K562 (cell line): ENCODE data around the gene SEMA6B. TPM values are rescaled to one million over a fixed set of nuclear protein-coding genes. Genes with fewer than 3 reads are reported as not detected.

Experiments
- BCOR ChIP-seq: fragments of 450-650 bp; IDR thresholded peaks from 2 replicates; pipeline ENCODE4 v1.6.1; 2016
- HCFC1 ChIP-seq: IDR thresholded peaks from 2 replicates; pipeline ENCODE4 v1.6.1; 2012; ENCODE audit warnings: low read depth, low read length, improper control_type of control experiment
- JUN ChIP-seq, 2 experiments: sonication (generic) in 1 of 2; formaldehyde crosslinking in 1 of 2; IDR thresholded peaks; 2 replicates each; pipeline versions ENCODE4 v1.6.1 to v1.8.0; 2012 to 2022; ENCODE audit warnings: borderline replicate concordance in 2 of 2, mild to moderate bottlenecking in 2 of 2, improper control_type of control experiment in 1 of 2, low read depth in 1 of 2, low read length in 1 of 2, missing genetic modification reagents in 1 of 2
- KDM1A ChIP-seq, 2 experiments: fragments of 450-650 bp; IDR thresholded peaks; 2 replicates each; pipeline ENCODE4 v1.6.1; 2016; ENCODE audit warnings: mild to moderate bottlenecking in 2 of 2
- KLF16 ChIP-seq: IDR thresholded peaks from 2 replicates; pipeline ENCODE4 v1.6.1; 2016; ENCODE audit warnings: antibody characterized with exemption
- MXI1 ChIP-seq: IDR thresholded peaks from 2 replicates; pipeline ENCODE4 v1.6.1; 2011; ENCODE audit warnings: low read depth, mild to moderate bottlenecking, improper control_type of control experiment, low read length
- RFX7 ChIP-seq: fragments of 250-450 bp; sonication (Bioruptor Pico); IDR thresholded peaks from 2 replicates; pipeline ENCODE4 v1.5.1; 2021; ENCODE audit warnings: mild to moderate bottlenecking
- RREB1 ChIP-seq: fragments of 250-450 bp; sonication (Bioruptor Pico); IDR thresholded peaks from 2 replicates; pipeline ENCODE4 v1.4.0; 2020
- SP2 ChIP-seq: IDR thresholded peaks from 2 replicates; pipeline ENCODE4 v1.6.1; 2011; ENCODE audit warnings: mild to moderate bottlenecking, low read depth, low read length, moderate library complexity; ENCODE audit not compliant: poor library complexity, severe bottlenecking; ENCODE audit errors: extremely low read depth
- ZBTB49 ChIP-seq: sonication (generic); formaldehyde crosslinking; IDR thresholded peaks from 2 replicates; pipeline ENCODE4 v1.8.0; 2022; ENCODE audit warnings: missing genetic modification reagents, mild to moderate bottlenecking, borderline replicate concordance
- ZNF280B ChIP-seq: fragments of 250-450 bp; sonication (Bioruptor Pico); IDR thresholded peaks from 2 replicates; pipeline ENCODE4 v1.5.1; 2021; ENCODE audit warnings: mild to moderate bottlenecking
- ZNF384 ChIP-seq: IDR thresholded peaks from 2 replicates; pipeline ENCODE4 v1.6.1; 2012; ENCODE audit warnings: low read depth, low read length, improper control_type of control experiment
- ZNF507 ChIP-seq: conservative IDR thresholded peaks from 2 replicates; pipeline ENCODE4 v1.6.1; 2017; ENCODE audit warnings: missing genetic modification characterization, missing compliant biosample characterization
- polyA plus RNA-seq, 8 experiments: library from polyadenylated mRNA; depleted of rRNA in 4 of 8; stranded (reverse) in 5 of 8; unstranded in 3 of 8; fragments of >200 nt; fragmentation: Nextera tagmentation in 2 of 8; fragmentation: Illumina TruSeq in 1 of 8; extraction: Ambion mirVana in 2 of 8; extraction: Trizol in 1 of 8; gene quantifications; 2 replicates each; pipeline versions ENCODE4 v1.2.1 to v1.2.3, GENCODE V29; 2011 to 2014; ENCODE audit warnings: inconsistent platforms in 1 of 8, missing spikeins in 1 of 8
- total RNA-seq, 7 experiments: library from RNA; depleted of rRNA in 6 of 7; stranded (reverse); fragments of >200 nt in 6 of 7; fragmentation: Illumina TruSeq in 2 of 7; extraction: Trizol in 2 of 7; gene quantifications; 2 replicates each; pipeline versions ENCODE4 v1.2.1 to v1.2.3, GENCODE V29; 2011 to 2021; ENCODE audit warnings: low replicate concordance in 1 of 7

Gene SEMA6B
- total and polyA plus RNA-seq, 9 of the 15 experiments (the other 6 are each of a cell fraction or from before 2014, with no cell fraction given), result 0.65 to 4.6 (median 2.5) TPM; not detected in 2

GRCh38 chr19:4524808-4525562 is 34.5 kb downstream of the SEMA6B start (continued):
- TF ChIP-seq ZBTB49 (CRISPR knock-in tag), result no peak
- TF ChIP-seq SP2, result peak; percentile 34
- TF ChIP-seq KDM1A (IDR thresholded peaks at IDR 0.05), result peak in 1 of 2 experiments; percentile 66; a peak in 2 of 4 replicates
- peak; percentile 64; the same call in 1 of the 2 replicates for TF ChIP-seq KLF16
- TF ChIP-seq RREB1, result no peak
- TF ChIP-seq BCOR, result peak; percentile 48; the same call in 1 of the 2 replicates
- no peak for TF ChIP-seq RFX7 (CRISPR knock-in tag)
- TF ChIP-seq MXI1, result no peak
- 0 out of 2 replicates have a peak, but pooled peaks have one; percentile 25 for TF ChIP-seq HCFC1
- no peak for TF ChIP-seq ZNF280B (CRISPR knock-in tag)
- TF ChIP-seq ZNF384, result no peak
- no peak for TF ChIP-seq JUN (IDR thresholded peaks at IDR 0.05; ENCODE audit: borderline replicate concordance, low read depth, low read length)
- no peak for TF ChIP-seq JUN (CRISPR knock-in tag; IDR thresholded peaks at IDR 0.05; ENCODE audit: borderline replicate concordance)
- TF ChIP-seq ZNF507, result no peak
